ENCODE data around the gene CIROP.

Gene CIROP

DNA sequence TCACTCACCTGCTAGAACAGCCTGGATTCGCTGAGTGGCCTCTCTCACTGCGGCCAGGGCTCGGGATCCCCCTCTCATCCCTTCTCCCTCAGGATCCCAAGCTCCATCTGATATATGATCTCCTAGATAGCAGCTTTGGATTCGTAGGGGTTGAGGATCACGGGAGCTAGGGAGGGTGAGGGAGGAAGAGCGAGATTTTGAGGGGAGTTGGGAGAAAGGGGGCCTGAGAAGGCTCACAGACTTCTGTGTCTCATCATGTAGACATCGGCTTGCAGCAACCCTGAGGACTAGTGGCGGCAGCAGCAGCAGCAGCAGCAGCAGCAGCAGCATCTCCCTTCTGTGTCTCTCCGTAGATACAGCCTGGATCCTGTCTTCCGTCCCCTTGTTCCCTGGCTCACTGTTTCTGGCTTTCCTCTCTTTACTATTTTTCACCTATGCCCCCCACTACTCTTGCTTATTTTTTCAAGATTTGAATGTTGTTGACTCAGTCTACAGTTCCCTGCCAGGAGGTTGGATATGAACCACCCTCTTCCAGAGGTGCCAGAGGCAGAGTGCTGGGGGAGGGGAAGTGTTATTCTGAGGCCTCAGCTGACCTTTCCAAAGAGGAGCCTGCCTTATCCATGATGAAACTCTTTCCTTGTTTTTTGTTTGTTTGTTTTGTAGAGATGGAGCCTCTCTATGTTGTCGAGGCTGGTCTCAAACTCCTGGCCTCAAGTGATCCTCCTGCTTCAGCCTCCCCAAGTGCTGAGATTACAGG is at the start of gene CIROP:
CIROP (minus strand) TSS at position 399 of the 757 bp plus-strand sequence; CDS start at position 330, 69 bp downstream.
- no peak for DNase-seq (ENCODE audit: low read depth in 3 of 3)

DNA sequence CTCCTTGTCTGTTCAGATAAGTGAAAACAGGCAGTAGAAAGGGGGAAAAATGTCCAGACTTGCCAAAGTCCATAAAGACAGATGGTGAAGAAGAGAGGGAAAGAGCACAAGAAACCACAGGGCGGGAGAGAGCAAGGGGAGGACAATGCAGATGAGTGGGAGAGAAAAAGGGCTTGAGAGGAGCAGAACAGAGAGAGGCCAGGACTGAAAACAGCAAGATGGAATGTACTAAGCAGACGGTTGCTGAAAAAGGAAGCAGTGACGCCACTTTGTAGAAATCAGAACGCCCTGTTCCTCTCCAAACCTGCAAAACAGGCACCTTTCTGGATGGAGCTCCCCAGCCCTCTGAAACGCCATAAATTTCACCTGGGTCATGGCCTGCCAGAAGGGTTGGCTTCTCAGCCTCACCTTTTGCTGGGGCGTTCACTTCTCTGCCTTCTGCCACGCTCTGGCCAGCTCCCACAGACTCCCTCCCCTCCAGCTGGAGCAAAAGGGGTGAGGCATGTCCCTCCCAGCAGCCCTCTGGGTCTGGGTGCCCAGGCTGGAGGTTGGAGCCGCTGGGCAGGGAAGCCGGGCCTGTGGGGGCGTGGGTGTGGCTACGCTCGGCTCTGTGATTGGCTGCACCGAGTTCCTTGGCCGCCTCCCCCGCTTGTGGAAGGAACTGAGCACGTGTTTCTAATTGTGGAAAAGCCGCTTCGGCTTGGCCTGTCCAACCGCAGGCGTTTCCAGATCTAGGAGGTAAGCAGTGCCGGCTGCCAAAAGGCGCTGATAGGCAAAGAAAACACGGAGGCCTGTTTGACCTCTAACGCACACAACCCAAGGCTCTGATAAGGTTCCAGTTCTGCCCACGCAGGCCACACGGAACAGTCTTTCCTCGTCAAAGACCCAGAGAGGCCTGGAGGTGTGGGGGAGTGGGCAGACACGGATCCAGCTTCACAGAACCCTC is 49.3 kb upstream of the CIROP start:
- DNase-seq (ENCODE audit: low read depth in 3 of 3), result peak in 1 of 3 donors; percentile 1

DNA sequence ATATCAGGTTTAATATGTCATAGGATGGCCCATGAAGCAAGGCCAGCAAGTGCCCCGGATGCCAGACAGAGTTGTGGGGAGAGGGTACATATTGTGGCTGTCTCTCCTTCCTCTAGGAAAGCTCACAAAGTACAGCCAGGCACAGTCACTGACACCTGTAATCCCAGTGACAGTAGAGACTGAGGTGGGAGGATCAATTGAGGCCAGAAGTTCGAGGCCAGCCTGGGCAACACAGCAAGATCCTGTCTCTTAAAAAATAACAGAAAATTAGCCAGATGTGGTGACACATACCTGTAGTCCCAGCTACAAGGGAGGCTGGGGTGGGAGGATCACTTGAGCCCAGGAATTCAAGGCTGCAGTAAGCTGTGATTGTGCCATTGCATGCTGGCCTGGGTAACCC is 46.6 kb upstream of the CIROP start:
- DNase-seq (ENCODE audit: low read depth in 3 of 3), result no peak

DNA sequence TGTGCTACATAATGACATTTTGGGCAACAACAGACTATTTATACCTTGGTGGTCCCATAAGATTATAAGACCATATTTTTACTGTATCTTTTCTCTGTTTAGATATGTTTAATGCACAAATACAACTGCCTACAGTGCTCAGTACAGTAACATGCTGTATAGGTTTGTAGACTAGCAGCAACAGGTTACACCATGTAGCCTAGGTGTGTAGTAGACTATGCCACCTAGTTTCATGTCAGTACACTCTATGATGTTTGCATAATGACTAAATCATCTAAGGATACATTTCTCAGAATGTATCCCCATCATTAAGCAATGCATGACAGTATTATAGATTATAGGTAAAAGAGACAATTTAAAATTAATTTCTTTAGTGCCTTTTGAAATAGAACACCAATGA is 45.0 kb upstream of the CIROP start:
- DNase-seq (ENCODE audit: low read depth in 3 of 3), result no peak

GRCh38 chr14:23148591-23149249 is 43.9 kb upstream of the CIROP start:
- DNase-seq (ENCODE audit: low read depth in 3 of 3), result no peak

DNA sequence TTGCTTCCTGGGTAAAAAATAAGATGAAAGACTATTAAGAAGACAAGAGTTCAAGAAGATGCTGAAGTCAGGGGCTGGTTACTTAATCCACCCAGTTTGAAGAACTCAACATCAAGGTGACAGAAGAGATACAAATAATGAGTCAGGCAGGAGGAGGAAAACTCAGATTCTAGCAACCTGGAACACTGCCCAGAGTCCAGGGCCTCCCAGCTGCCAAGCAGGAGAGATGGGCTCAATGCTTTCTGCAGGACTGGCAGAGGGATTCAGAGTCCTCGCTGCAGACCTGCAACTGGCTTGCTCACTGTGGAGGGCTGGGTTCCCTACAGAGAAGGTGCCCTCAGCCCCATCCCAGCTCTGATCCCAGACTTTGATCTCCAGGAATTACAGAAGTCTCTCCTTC is 42.9 kb upstream of the CIROP start:
- DNase-seq (ENCODE audit: low read depth in 3 of 3), result no peak

DNA sequence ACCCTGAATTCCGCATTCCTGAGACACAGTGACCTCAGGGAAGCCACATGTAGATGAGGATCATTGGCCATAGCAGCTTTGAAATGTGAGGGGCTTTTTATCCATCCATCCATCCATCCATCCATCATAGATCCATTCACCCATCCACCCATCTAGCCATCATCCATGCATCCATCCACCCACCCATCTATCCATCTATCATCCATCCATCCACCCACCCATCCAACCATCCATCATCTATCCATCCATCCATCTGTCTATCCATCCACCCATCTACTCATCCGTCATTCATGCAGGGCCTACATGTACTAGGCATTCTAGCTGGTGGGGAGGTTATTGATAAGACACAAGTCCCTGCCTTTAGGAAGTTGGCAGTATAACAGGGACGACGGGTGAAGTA is 42.2 kb upstream of the CIROP start:
- DNase-seq (ENCODE audit: low read depth in 3 of 3), result no peak

- no peak for DNase-seq (ENCODE audit: low read depth in 3 of 3)
Measured at GRCh38 chr14:23146351-23146910, 41.6 kb upstream of the CIROP start.

DNA sequence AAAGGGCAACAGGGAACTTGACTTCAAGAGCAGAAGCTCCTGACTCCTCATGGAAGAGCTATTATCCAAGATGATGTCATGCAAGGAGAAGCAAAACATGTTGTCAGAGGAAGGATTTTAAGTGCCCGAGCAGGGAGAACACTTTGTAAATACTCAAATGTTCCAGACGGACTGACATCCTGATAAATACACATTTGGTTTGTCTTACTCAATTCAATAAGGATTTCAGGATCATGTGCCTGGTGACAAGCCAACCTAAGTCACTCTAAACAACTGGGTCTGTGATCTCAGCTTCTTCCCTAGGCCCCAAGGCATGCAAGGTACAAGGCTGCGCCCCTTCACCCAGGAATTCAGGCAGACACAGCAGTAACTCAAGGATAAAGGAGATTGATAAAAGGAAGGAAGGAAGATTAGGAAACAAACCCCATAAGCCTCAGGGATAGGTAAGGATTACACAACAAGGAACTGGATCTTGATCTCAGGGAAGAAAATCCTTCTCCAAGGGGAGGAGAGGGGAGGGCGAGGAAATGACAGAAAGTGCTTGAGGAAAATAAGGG is 41.1 kb upstream of the CIROP start:
- no peak for DNase-seq (ENCODE audit: low read depth in 3 of 3)

GRCh38 chr14:23143911-23144310 is 39.1 kb upstream of the CIROP start:
- no peak for DNase-seq (ENCODE audit: low read depth in 3 of 3)

DNA sequence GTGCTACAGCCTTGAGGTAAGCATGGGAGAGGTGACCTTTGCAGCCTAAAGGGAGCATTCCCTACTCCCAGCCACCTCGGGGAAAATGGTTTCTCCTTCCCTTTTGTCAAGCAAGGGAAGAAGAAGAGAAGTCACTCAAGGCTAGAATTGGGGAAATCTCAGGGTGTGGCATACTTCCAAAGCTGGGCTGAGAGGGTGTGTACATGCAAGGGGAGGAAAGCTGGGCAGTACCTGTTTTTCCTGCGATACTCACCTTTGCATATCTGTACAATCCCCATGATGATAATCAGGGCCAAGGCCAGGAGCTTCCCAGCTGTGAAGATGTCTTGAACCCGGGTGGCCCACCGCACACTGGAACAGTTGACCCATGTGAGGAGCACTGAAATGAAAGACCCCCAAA is 38.0 kb upstream of the CIROP start:
- DNase-seq (ENCODE audit: low read depth in 3 of 3), result no peak

- no peak for DNase-seq (ENCODE audit: low read depth in 3 of 3)
Measured at GRCh38 chr14:23141706-23142444, 37.1 kb upstream of the CIROP start.

- no peak for DNase-seq (ENCODE audit: low read depth in 3 of 3)
Measured at GRCh38 chr14:23140371-23140770, 35.6 kb upstream of the CIROP start.

DNA sequence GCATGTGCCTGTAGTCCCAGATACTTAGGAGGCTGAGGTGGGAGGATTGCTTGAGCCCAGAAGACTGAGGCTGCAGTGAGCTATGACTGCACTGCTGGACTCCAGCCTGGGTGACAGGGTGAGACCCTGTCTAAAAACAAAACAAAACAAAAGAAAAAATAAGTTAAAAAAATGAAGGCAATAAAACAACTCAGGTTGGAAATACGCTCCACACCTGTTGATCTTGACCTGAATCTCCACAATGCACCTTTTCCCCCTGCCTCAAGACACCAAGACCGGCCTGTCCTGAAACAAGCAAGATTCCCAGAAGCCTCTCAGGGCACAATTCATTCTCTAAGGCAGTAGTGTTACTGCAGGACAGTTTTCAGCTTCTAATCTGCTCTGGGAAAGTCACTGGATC is 35.1 kb upstream of the CIROP start:
- DNase-seq (ENCODE audit: low read depth in 3 of 3), result no peak

DNA sequence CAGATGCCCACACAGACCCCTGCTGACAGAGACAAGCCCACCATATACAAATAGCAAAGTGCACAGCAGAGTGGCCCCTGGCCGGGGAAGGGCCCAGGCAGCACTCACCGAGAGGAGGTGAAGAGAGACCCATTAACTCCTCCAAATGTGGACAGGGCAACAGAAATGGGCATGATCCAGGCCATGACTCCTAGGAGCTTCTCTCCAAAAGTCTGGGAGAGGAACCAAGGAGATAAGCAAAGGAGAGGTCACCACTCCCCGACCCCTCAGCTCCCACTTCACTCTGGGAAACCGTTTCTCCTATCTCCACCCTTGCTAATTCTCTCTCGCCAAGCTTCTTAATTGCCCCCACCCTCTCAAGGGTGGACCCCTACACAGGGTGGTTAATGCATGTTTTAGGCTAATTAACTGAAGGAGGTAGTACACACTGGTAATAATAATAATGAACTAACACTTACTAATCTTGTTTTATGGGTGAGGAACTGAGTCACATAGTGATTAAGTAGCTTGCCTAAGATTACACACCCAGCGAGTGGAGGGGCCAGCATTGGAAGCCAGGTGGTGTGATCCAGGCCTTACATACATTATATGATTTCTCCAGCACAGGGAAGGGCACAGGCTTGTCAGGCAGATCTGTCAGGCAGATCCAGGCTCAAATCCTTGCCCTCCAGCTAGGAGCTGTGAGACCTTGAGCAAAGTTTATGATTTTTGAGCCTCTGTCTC is 33.2 kb upstream of the CIROP start:
- DNase-seq (ENCODE audit: low read depth in 3 of 3), result no peak

GRCh38 chr14:23137192-23137812 is 32.5 kb upstream of the CIROP start:
- DNase-seq (ENCODE audit: low read depth in 3 of 3), result no peak

- no peak for DNase-seq (ENCODE audit: low read depth in 3 of 3)
Measured at GRCh38 chr14:23136566-23137133, 31.9 kb upstream of the CIROP start.

DNA sequence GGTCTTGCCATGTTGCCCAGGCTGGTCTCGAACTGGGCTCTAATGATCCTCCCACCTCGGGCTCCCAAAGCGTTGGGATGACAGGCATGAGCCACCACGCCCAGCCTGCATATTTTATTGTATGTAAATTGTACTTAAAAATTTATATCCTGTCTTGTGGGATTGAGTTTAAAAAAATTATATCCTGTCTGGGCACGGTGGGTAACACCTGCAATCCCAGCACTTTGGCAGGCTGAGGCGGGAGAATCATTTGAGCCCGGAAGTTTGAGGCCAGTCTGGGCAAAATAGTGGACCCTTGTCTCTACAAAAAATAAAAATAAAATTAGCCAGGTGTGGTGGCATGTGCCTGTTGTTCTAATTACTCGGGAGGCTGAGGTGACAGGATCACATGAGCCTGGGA is 28.2 kb upstream of the CIROP start:
- DNase-seq (ENCODE audit: low read depth in 3 of 3), result no peak

DNA sequence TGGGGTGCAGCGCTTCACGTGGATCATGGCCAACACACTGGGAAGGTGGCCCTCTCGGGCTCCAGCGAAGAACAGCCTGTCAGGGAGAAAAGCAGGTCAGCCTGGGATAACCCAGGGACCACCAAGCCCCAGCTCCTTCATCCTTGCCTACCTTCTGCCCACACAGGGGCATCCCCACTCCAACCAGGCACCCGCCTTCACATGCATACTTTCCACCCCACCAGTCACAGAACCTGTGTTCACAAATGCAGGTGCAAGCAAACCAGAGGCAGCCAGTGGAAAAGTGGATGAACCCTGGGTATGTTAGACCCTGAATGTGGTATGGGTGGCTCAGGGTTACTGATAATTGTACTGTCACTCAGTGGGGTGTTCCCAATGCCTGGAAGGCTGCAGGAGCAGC is 26.7 kb upstream of the CIROP start:
- no peak for DNase-seq (ENCODE audit: low read depth in 3 of 3)

DNA sequence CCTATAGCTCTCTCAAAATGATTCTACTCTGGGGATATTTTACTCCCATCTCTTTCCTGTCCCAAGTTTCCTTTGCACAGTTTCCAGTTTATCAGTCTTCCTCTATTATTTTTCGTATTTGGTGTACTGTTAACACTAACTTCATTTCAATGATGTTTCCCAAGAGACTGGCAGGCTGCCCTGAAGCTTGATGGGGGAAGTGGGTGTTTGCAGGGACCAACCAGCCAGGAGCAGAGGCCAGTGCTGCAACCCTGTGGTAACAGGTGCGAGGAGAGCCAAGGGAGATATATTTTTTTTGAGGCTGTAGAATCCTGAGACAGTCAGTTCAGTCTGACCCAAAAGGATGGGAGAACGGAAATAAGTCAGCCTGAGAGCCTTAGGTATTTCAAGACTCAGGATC is 26.1 kb upstream of the CIROP start:
- no peak for DNase-seq (ENCODE audit: low read depth in 3 of 3)

Measured in stimulated activated CD4-positive, alpha-beta T cell treated with anti-CD3 and anti-CD28 coated beads, TNF-alpha, amount 100 ng/mL, for 48 hours (primary cell).